Effector memory CD8-positive, alpha-beta T cell (primary cell): ENCODE measurements around the gene WRAP73.

Source experiments
- ATAC-seq: fragments of 150-1000 bp; cut with Tn5 transposase; replicated peaks from 2 replicates; pipeline ENCODE4 v1.10.0; 2021; ENCODE audit warnings: mild to moderate bottlenecking, moderate library complexity
- DNase-seq, 3 experiments: peaks; one replicate each; pipeline ENCODE4 v3.0.0; 2021
- H3K27ac Mint-ChIP-seq, 2 donors: one replicate each; pipeline ENCODE4 v1.8.0; 2022; ENCODE audit warnings: mild to moderate bottlenecking in 2 of 2, mixed read lengths in 2 of 2, moderate library complexity in 2 of 2
- H3K27me3 Mint-ChIP-seq, 2 donors: one replicate each; pipeline ENCODE4 v1.8.0; 2022; ENCODE audit warnings: mixed read lengths in 2 of 2
- H3K36me3 Mint-ChIP-seq: one replicate; pipeline ENCODE4 v1.8.0; 2022; ENCODE audit warnings: mild to moderate bottlenecking, moderate library complexity, mixed read lengths; ENCODE audit not compliant: insufficient read depth
- H3K4me1 Mint-ChIP-seq, 2 donors: one replicate each; pipeline ENCODE4 v1.8.0; 2022; ENCODE audit warnings: low read depth in 2 of 2, mixed read lengths in 2 of 2
- H3K4me3 Mint-ChIP-seq, 2 donors: one replicate each; pipeline ENCODE4 v1.8.0; 2022; ENCODE audit warnings: mild to moderate bottlenecking in 2 of 2, mixed read lengths in 2 of 2, moderate library complexity in 2 of 2
- H3K9me3 Mint-ChIP-seq, 2 donors: one replicate each; pipeline ENCODE4 v1.8.0; 2022; ENCODE audit warnings: mixed read lengths in 2 of 2

Gene WRAP73

DNA sequence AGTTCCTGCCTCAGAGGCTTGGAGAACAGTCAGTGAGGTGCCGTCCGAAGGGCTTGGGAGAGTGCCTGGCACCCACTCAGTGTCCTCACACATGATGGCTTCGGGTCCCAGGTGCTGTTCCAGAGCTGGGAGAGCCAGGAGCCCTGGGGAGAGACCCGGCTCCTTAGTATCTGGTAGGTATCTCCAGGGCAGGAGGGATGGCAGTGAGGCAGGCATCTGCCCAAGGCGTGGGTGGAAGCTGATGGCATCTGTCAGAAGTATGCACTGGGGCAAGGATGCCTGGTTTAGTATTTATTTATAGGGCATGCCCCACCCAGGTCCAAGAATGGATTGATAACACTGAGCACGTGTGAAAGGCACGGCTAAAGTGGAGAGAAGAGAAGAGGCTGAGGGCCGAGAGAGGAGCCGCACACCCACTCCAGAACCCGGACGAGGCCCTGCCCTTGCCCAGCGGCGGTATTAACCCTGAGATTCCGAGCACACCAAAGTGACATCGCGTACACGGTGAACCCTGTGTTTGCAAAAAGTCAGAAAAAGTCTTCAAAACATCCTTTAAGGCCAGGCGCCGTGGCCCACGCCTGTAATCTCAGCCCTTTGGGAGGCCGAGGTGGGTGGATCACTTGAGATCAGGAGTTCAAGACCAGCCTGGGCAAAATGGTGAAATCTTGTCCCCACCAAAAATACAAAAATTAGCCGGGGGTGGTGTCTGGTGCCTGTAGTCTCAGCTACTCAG, 4.8 kb upstream of the WRAP73 start:
- ATAC-seq (no peak), DNase-seq (no peak)
- H3K36me3 Mint-ChIP-seq: peaks cover 8% of the 10 kb centered on the region
- H3K9me3 Mint-ChIP-seq: no peaks in the 10 kb centered on the region
- H3K4me1 Mint-ChIP-seq: peaks cover 7 to 13% of the 10 kb centered on the region in 2 donors
- no peak overlapping the region for H3K27ac Mint-ChIP-seq
- H3K27me3 Mint-ChIP-seq: peaks cover 50 to 77% of the 10 kb centered on the region in 2 donors
- no peak overlapping the region for H3K4me3 Mint-ChIP-seq

DNA sequence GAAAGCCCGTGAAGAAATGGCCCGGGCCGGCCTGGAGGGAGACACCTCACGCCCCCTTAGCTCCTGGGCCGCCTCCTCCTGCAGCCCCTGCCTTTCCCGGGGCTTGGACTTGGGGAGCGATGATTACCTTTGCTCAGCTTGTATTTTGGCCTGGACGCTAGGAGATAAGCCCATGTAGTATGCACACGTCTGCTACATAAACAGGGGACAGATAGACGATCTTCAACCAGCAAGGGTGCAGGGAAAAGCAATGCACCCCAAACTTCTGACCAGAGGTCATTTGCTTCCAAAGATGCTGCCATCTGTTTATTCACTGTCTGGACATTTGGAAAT, 3.3 kb upstream of the WRAP73 start:
- no peak overlapping the region for H3K27ac Mint-ChIP-seq
- H3K4me3 Mint-ChIP-seq: peak overlapping the region; percentile 35 to 48
- ATAC-seq: no peak
- H3K9me3 Mint-ChIP-seq: no peaks in the 10 kb centered on the region
- no peak for DNase-seq
- H3K36me3 Mint-ChIP-seq: peaks cover 9% of the 10 kb centered on the region
- peaks cover 13 to 23% of the 10 kb centered on the region in 2 donors for H3K4me1 Mint-ChIP-seq
- H3K27me3 Mint-ChIP-seq: peaks cover 47 to 64% of the 10 kb centered on the region in 2 donors

DNA sequence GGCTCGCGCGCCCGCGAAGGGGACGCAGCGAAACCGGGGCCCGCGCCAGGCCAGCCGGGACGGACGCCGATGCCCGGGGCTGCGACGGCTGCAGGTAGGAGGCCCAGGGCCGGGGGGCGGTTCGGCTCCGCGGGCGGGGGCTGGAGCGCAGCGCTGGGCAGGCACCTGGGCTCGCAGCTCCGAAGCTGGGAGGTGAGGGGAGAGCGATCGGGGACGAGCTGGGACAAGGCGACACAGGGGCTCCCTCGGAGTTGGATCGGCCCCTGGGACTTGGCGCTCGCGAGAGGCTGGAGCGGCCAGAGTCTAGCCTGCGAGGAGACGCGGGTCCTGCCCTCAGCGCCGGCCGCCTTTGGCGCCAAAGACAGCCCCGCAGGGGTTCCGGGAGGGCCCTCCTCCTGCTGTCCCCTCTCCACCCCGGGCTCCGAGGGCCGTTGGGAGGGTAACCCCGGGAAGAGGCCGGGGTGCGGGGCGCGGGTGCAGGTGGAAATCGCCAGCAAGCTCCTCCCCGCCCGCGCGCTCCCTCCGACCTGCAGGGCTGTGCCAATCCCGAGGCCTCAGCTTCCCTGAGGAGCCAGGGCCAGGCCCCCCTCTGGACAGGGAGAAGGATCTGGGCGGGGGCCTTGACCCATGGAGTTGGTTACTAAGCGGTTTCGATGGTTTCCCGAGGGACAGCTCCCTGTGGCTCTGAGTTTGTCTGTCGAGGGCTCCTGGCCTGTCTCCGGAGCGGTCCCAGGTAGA, 2.8 kb upstream of the WRAP73 start:
- Mint-ChIP-seq H3K4me3 (peak overlapping the region; percentile 35 to 48), H3K27ac (no peak overlapping the region), H3K9me3 (no peaks in the 10 kb centered on the region), H3K36me3 (peaks cover 9% of the 10 kb centered on the region), H3K4me1 (peaks cover 16 to 25% of the 10 kb centered on the region in 2 donors), H3K27me3 (peaks cover 42 to 59% of the 10 kb centered on the region in 2 donors)
- ATAC-seq (no peak), DNase-seq (no peak)

DNA sequence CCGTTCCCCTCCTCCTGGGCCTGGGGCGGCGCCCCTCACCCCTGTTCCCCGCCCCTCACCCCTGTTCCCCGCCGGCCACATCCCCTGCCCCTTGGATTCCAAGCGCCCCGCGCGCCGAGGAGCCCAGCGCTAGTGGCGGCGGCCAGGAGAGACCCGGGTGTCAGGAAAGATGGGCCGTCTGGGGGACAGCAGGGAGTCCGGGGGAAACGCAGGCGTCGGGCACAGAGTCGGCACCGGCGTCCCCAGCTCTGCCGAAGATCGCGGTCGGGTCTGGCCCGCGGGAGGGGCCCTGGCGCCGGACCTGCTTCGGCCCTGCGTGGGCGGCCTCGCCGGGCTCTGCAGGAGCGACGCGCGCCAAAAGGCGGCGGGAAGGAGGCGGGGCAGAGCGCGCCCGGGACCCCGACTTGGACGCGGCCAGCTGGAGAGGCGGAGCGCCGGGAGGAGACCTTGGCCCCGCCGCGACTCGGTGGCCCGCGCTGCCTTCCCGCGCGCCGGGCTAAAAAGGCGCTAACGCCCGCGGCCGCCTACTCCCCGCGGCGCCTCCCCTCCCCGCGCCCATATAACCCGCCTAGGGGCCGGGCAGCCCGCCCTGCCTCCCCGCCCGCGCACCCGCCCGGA, 2.1 kb upstream of the WRAP73 start, which contains the start of gene TP73:
Gene TP73 (plus strand): TSS at position 587 of the 618 bp plus-strand sequence. CDS start 29,850 bp downstream, outside the sequence.
- Mint-ChIP-seq H3K36me3 (peaks cover 9% of the 10 kb centered on the region), H3K4me3 (peak within 1 kb of the TSS; percentile 66 to 75), H3K9me3 (no peaks in the 10 kb centered on the region), H3K27ac (no peak within 1 kb of the TSS), H3K27me3 (peaks cover 37 to 52% of the 10 kb centered on the region in 2 donors), H3K4me1 (peaks cover 16 to 29% of the 10 kb centered on the region in 2 donors)
- no peak for ATAC-seq
- DNase-seq: no peak

DNA sequence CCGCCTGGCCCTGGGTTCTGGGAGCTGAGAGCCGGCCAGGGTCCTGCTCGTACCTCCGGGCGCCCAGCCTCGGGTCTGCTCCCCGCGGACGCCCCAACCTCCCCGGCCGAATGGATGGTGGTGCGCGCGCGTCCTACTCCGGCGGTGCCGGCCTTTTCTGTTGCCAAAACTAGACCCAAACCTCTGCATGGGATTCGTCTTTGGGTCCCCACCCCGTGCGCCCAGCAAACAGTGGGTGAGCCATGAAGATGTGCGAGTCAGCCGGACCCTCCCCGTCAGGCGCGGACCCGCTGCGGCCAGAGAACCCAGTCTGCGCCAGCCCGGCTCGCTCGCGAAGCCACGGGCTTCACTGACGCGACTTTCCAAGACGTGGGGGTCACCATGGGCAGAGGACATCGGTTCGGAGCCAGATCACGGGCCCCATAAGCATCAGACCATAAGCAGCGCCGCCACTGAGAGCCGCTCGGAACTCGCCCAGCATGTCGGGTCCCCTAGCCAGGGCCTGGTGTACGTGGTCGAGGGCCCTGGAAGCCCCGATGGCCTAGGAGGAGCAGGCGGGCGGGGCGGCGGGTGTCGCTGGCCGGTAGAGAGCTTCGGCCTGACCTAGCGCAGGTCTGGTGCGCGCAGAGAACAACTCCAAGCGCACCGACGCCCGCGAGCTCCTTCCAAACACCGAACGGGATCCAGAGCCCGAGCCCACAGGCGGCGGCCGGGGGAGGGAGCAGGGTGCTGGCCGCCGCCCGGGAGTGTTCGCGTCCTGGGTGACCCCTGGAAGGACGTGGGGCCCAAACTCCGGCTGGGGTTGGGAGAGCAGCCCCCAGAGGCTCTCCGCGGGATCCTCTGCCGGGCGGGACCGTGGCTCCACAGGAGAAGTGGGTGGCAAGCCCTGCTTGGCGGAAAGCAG, 1.4 kb upstream of the WRAP73 start:
- no peak for DNase-seq
- Mint-ChIP-seq H3K36me3 (peaks cover 12% of the 10 kb centered on the region), H3K27ac (no peak overlapping the region), H3K4me3 (peak overlapping the region; percentile 66 to 75), H3K27me3 (peaks cover 34 to 44% of the 10 kb centered on the region in 2 donors), H3K4me1 (peaks cover 16 to 30% of the 10 kb centered on the region in 2 donors), H3K9me3 (no peaks in the 10 kb centered on the region)
- no peak for ATAC-seq

DNA sequence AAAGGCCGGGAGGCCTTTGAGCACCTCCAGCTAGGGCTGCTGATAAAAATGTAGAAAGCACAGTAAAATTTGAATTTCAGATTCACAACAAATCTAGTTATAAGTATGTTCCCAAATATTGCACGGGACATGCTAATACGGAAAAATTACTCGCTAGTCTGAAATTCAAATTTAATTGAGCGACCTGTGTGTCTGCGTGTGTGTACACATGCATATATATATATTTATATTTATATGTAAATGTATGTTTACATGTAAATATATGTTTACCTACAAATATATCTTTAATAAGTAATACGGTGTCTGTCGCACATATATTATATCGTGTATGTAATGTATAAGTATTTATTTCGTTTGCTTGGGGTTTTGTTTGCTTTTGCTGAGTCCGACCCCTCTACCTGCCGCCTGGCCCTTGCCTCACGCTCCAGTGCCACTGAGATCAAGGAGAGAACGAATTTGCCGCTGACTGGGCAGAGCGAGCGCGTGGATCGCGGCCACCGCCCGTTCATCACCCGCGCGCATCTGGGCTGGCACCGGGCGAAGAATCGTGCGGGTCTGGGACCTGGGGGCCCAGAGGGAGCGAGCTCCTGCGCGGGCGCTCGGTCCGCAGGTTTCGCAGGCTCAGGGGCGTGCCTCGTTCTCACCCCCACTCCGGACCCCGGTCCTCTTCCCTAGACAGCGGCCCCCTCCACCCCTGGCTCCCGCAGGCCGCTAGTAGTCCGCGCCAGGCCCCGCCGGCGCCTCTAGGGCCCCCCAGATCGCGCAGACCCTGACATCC, 534 bp upstream of the WRAP73 start:
- H3K4me3 Mint-ChIP-seq: peak overlapping the region; percentile 80
- H3K27ac Mint-ChIP-seq: peak overlapping the region; percentile 35 to 44
- peaks cover 25 to 36% of the 10 kb centered on the region in 2 donors for H3K27me3 Mint-ChIP-seq
- H3K36me3 Mint-ChIP-seq: peaks cover 16% of the 10 kb centered on the region
- H3K4me1 Mint-ChIP-seq: peaks cover 16 to 30% of the 10 kb centered on the region in 2 donors
- H3K9me3 Mint-ChIP-seq: no peaks in the 10 kb centered on the region
- ATAC-seq (no peak), DNase-seq (no peak)

DNA sequence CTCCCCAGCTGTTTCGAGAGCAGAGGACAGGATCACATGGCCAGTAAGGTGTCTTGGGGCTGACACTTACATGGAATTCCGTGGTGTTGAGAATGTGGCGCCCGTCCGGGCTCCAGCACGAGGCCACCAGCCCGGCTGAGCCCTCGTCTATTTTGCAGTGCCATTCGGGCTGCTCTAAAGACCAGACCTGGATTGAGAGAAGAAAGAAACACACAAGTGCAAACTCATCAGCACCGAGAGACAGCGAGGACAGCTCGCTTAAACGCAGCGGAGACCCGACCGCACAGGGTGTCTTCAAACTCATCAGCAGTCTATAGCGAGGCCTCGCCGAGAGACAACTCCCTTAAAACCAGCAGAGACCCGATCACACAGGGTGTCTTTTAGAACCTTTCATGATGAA, 3.3 kb downstream of the WRAP73 start:
- Mint-ChIP-seq H3K36me3 (peaks cover 23% of the 10 kb centered on the region), H3K4me1 (peaks cover 16 to 34% of the 10 kb centered on the region in 2 donors), H3K4me3 (no peak overlapping the region), H3K27me3 (peaks cover 5 to 9% of the 10 kb centered on the region in 2 donors), H3K9me3 (no peaks in the 10 kb centered on the region), H3K27ac (no peak overlapping the region)
- no peak for DNase-seq
- no peak for ATAC-seq

DNA sequence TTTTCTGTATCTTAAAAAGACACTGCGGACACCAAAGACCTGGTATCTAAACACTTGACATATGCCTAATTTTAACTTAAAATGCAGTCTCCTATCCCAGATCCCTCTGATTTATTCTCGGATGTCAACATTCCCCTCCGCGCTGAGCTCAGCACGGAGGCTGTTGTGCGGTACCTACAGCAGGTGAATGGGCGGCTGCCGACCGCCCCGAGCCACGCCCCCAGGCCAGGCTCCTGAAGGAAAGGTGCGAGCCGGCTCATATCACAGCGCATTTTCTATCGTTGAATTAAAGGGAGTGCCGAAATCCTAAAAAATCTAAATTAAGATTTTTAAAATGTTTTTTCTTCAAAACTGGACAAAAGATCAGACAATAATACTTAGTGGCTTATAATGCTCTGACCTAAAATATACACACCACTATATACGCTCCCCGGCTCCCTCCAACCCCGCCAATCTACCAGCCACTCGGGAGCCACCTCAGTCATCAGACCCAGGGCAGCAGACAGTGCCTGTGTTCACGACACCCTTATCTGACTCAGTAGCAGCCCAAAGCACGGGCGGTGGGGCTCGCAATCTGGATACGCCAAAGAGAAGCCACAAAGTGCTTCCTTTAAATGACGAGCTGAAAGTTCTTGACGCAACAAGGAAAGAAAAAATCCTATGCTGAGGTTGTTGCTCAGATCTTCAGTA, 4.1 kb downstream of the WRAP73 start:
- ATAC-seq (no peak), DNase-seq (no peak)
- Mint-ChIP-seq H3K36me3 (peaks cover 24% of the 10 kb centered on the region), H3K27ac (no peak overlapping the region), H3K4me1 (peaks cover 12 to 29% of the 10 kb centered on the region in 2 donors), H3K27me3 (peaks cover 0 to 1% of the 10 kb centered on the region in 2 donors), H3K4me3 (no peak overlapping the region), H3K9me3 (no peaks in the 10 kb centered on the region)

DNA sequence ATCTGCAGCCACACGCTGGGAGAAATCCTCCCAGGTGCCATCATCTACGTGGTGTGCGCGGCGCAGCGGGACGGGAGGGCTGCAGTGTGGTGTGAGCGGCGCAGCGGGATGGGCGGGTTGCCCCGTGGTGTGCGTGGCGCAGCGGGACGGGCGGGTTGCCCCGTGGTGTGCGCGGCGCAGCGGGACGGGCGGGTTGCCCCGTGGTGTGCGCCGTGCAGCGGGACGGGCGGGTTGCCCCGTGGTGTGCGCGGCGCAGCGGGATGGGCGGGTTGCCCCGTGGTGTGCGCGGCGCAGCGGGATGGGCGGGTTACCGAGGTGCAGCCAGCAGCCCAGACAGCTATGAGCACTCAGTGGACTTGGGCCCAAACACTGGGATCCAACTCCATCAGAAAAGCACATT, 4.7 kb downstream of the WRAP73 start:
- H3K4me3 Mint-ChIP-seq: no peak overlapping the region
- H3K27ac Mint-ChIP-seq: no peak overlapping the region
- peaks cover 12 to 26% of the 10 kb centered on the region in 2 donors for H3K4me1 Mint-ChIP-seq
- H3K27me3 Mint-ChIP-seq: no peaks in the 10 kb centered on the region
- H3K36me3 Mint-ChIP-seq: peaks cover 24% of the 10 kb centered on the region
- ATAC-seq: no peak
- H3K9me3 Mint-ChIP-seq: no peaks in the 10 kb centered on the region
- no peak for DNase-seq

DNA sequence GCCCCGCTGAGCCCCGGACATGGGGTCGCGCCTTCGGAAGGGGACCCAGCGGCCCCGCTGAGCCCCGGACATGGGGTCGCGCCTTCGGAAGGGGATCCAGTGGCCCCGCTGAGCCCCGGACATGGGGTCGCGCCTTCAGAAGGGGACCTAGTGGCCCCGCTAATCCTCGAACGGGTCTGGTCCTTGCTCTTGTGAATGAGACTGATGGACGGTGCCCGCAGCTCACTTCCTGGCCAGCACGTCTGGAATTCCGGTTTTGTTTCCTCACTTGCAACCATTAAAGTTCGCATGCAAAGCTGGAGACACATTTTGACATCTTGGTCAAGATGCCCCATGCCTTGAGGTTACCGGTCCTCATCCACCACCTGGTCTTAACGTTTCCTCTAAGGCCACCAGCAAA, 5.6 kb downstream of the WRAP73 start:
- no peak overlapping the region for H3K4me3 Mint-ChIP-seq
- DNase-seq (no peak), ATAC-seq (no peak)
- H3K9me3 Mint-ChIP-seq: no peaks in the 10 kb centered on the region
- no peaks in the 10 kb centered on the region for H3K27me3 Mint-ChIP-seq
- H3K36me3 Mint-ChIP-seq: peaks cover 19% of the 10 kb centered on the region
- peaks cover 9 to 22% of the 10 kb centered on the region in 2 donors for H3K4me1 Mint-ChIP-seq
- H3K27ac Mint-ChIP-seq: no peak overlapping the region

DNA sequence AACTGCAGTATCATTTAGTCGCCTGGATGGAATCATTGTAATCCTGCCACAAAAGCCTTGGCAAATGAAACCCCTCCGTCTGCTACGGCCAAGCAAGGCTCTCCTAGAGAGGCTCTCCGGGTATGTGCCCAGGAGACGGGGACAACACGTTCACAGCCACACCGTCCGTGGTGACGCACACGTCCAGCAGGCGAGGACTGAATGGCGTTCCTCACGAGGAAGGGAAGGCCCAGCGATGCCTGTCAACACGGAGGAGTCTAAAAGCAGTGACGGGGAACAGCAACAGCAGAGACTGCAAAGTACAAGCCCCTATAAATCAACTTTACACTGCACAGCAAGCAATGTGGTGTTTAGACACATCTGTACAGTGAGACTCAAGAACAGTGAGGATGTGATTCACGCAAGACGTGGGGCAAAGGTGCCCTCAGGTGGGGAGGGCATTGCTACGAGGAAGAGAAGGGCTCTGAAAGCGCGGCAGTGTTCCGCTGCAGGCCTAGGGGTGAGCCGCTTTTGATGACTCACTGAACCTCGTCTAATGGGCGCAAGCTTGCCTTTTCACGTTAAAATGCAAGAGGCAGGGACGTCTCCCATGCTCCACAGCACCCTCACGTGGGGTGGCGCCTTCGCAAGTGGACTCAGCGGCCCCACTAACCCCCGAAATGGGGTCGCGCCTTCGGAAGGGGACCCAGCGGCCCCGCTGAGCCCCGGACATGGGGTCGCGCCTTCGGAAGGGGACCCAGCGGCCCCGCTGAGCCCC, 6.8 kb downstream of the WRAP73 start:
- no peaks in the 10 kb centered on the region for H3K9me3 Mint-ChIP-seq
- no peak overlapping the region for H3K27ac Mint-ChIP-seq
- no peak for DNase-seq
- H3K4me3 Mint-ChIP-seq: no peak overlapping the region
- no peaks in the 10 kb centered on the region for H3K27me3 Mint-ChIP-seq
- no peak for ATAC-seq
- H3K36me3 Mint-ChIP-seq: peaks cover 25% of the 10 kb centered on the region
- peaks cover 1 to 10% of the 10 kb centered on the region in 2 donors for H3K4me1 Mint-ChIP-seq
